Skin epidermis (tissue), 12 donors: ENCODE measurements around the gene CATSPER3.
A peak's percentile ranks its signal among the peaks of the same experiment; 100 is the strongest.

Experiments
- H3K27ac ChIP-seq, 21 experiments: fragments of 200-600 bp; sonication (generic) in 11 of 21; one replicate each; pipeline ENCODE4 v1.5.0; 2020; ENCODE audit warnings: mild to moderate bottlenecking in 3 of 21, inconsistent platforms in 2 of 21, moderate library complexity in 2 of 21
- H3K4me3 ChIP-seq, 7 experiments: fragments of 200-600 bp; sonication (generic) in 2 of 7; one replicate each; pipeline ENCODE4 v1.5.0; 2020; ENCODE audit warnings: inconsistent platforms in 2 of 7, mild to moderate bottlenecking in 2 of 7, moderate library complexity in 1 of 7

Gene CATSPER3

DNA sequence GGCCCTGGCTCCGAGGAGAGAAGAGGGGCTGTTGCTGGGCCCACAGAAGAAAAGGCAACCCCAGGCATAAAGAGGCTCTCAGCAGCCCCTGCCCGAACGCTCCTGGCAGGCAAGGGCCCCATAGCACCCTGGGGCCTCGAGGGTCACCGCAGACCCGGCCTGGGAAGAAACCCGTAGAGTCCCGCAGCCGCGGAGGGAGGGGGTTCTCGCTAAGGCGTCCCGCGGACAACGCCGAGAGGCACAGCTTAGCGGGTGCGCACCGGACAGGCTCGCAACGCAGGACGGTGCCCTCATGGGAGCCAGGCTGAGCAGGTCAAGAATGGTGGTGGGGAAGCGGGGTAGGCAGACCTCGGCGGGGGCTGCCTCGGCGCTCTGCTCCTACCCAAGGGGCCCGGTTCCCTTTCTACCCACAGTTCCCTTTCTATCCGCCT lies 59.6 kb downstream of the CATSPER3 start:
- no peak overlapping the region for H3K4me3 ChIP-seq
- H3K27ac ChIP-seq: no peak overlapping the region

DNA sequence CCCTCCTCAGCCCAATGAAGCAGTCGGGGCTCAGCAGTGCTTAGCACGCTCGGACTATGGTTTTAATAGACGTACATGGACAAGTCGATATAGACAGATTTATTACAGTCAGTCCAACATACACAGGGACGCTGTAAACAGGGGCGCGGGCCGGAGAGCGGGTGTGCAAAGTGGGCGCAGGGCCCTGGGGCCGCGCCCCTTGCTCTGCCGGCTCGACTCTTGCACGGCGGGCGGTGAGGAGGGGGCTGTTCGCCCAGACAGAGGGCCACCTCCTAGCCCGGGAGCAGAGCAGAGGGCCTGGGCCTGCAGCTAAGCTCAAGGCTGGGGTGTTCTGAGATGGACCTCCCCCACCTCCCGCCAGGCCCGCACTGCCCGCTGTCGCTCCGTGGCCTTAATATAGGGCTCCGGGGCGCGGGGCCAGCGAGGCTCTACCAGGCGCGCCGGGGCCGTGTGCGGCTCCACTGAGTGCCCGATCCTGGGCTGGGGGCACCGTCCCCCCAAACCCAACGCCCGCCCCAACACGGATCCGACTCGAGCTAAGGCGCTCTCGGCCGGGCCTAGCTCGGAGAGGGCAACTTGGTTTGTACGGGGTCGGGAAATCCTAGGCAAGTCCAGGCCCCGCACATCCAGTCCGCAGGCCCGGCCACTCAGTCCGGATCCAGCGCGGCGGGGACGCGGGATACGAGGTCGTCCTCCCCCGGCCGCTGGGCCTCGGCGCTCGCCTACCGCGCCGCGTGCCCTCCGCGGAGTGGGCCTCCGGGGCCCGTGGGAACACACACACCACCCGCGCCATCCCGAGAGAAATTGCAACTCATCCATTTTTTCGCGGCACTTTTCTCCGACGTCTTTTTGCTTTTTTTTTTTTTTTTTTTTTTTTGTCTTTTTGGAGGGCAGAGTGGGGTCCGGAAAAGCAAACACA lies 60.2 kb downstream of the CATSPER3 start:
- Histone ChIP-seq H3K27ac (no peak overlapping the region), H3K4me3 (no peak overlapping the region)

- Histone ChIP-seq H3K27ac (no peak overlapping the region), H3K4me3 (no peak overlapping the region)
Measured at GRCh38 chr5:135028791-135029476, 61.2 kb downstream of the CATSPER3 start.

GRCh38 chr5:135029477-135030122 lies 61.9 kb downstream of the CATSPER3 start:
- no peak overlapping the region for H3K4me3 ChIP-seq

DNA sequence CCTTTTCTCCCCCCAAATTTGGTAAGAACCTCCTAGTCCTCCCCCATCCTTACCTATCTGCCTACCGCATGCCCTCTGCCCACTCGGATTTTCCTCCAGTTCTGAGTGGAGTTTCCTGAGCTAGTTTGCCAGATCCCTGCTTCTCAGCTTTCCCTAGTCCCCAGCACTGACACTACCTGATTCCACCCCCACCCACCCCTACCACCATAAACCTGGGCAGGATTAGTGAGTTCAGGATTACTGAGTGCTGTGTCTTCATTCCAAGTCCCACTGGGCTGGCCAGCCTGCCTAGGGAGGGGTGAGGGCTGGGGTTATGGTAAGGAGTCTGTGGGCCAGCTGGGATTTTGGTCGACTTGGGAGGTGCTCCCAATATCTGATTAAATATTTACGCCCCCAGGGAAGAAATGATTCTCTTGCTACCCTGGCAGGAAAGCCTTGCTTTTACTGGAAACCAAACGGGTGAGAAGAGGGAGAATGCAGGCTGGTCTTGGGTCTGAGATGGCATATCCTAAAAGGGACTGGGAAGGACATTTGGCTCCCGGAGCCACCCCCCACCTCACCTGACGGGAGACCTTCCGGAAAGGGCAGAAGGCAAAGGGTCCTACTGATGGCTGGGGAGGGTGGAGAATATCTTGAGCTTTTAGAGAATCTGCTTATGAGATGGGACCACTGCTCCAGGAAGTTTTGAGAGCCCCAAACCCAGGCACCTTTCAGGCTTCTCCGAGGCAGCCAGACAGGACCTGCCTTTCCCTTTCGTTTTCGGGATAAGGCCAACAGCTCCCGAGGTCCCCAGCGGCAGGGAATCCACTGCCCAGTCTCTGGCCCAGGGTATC lies 62.6 kb downstream of the CATSPER3 start:
- Histone ChIP-seq H3K27ac (no peak overlapping the region), H3K4me3 (peak overlapping the region in 4 of 7 experiments; percentile 13 to 38 (median 16))

More at GRCh38 chr5:135029477-135030122, 61.9 kb downstream of the CATSPER3 start:
- H3K27ac ChIP-seq: no peak overlapping the region

GRCh38 chr5:135030956-135031812 lies 63.5 kb downstream of the CATSPER3 start:
- H3K4me3 ChIP-seq: peak overlapping the region in 5 of 7 experiments; percentile 5 to 38 (median 14)

GRCh38 chr5:135031813-135032694 lies 64.3 kb downstream of the CATSPER3 start:
- peak overlapping the region in 4 of 7 experiments; percentile 5 to 56 (median 44) for H3K4me3 ChIP-seq
- H3K27ac ChIP-seq: peak overlapping the region in 1 of 21 experiments; percentile 23

More at GRCh38 chr5:135030956-135031812, 63.5 kb downstream of the CATSPER3 start:
- no peak overlapping the region for H3K27ac ChIP-seq

- peak overlapping the region; percentile 33 to 56 (median 44) for H3K4me3 ChIP-seq
- peak overlapping the region in 7 of 21 experiments; percentile 5 to 83 (median 62) for H3K27ac ChIP-seq
Measured at GRCh38 chr5:135032695-135032998, 64.9 kb downstream of the CATSPER3 start.

DNA sequence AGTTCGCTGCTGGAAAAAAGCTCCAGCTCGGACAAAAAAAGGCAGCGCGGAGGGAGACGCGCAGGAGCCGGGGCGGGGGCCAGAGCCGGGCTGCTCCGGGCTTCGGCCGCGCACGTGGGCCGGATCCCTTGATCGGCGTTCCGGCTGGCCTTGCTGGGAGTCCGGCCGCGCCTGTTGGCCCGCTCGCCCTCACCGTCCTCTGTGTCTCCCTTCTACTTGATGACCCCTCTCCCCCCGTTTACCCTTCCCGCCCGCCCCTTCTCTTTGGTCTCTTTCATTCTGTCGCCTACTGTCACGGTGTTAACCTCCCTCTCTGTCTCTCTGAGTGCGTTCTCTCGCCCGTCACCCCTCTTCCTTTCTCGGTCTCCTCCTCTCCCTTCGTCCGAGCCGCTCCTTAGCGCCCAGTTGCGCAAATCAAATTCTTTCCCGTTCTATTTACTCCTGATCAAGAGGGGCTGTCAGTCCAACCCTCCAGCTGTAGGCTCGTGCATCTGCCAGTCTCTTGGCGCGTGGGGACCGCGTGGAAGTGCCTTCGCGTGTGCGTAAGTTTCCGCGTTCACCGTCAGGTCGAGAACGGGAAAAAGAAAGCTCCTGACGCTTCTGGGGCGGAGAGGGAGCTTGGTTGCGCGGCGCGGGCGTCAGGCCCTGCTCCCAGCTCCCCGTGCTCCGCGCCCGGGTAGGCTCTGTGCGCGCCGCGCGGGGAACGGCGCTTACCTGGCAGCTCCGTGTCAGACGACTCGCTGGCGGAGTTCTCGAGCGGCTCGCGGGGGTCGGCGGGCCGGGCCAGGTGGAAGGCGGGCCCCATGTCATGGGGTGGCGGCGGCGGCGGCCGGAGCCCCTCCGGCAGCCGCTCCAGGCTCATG lies 65.5 kb downstream of the CATSPER3 start:
- Histone ChIP-seq H3K27ac (peak overlapping the region in 18 of 21 experiments; percentile 5 to 83 (median 46)), H3K4me3 (peak overlapping the region; percentile 33 to 56 (median 44))

DNA sequence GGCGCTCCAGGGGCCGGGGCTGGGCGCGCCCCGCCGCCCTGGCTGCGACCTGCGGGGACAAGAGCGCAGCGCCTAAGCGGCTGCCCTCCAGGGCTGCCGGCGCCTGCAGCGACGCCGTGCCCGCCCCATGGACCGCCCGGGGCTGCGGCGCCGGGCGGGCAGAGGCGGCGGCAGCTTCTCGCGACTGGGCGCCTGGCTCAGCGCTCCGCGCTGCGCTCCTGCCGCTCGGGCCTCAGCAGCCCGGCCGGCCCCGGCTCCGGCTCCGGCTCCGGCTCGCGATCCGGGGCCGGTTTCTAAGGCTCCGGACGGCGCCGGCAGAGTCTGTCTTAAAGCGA lies 66.2 kb downstream of the CATSPER3 start, which contains the start of gene PITX1:
Gene PITX1, minus strand, starts transcription at position 328 of the 335 bp plus-strand sequence. CDS start 347 bp downstream, outside the sequence.
- H3K27ac ChIP-seq: peak within 1 kb of the TSS in 18 of 21 experiments; percentile 5 to 83 (median 46)
- peak within 1 kb of the TSS; percentile 33 to 56 (median 44) for H3K4me3 ChIP-seq

DNA sequence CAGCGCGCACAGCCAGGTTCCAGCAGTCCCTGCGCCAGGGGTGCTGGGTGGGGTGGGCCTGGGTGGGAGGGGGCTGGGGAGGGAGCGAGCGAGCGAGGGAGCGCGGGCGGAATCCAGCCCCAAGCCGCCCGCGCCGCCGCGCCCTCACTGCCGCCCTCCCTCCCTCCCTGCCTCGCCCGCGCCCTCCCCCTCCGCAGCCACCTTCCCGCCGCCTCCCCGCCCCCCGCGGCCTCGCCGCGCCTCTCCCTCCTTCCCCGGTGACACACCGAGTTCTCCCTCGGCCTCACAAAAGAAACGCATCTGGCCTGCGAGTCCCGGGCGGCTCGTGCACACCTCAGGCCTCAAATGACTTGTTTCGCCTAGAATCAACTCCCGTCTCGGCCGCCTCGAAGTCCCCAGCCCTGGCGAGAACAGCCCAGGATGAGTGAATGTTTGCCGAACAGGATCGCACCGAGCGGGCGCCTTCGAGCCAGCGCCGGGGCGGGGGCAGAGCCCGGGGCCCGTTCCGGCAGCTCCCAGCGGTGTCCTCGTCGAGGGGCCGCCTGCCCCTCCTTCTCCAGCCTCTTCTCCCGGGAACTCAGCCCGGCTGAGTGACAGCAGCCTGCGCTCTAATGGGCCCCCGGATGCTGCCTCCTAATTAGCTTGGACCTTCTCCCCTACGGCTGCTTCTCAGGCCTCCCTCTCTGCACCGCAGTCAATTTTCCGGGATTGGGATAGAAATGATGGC lies 66.7 kb downstream of the CATSPER3 start:
- peak overlapping the region in 10 of 21 experiments; percentile 21 to 78 (median 56) for H3K27ac ChIP-seq
- H3K4me3 ChIP-seq: peak overlapping the region; percentile 33 to 56 (median 44)

- H3K27ac ChIP-seq: peak overlapping the region in 3 of 21 experiments; percentile 42 to 78 (median 59)
- peak overlapping the region in 1 of 7 experiments; percentile 56 for H3K4me3 ChIP-seq
Measured at GRCh38 chr5:135034963-135035677, 67.4 kb downstream of the CATSPER3 start.

GRCh38 chr5:135035678-135036030 lies 67.9 kb downstream of the CATSPER3 start:
- no peak overlapping the region for H3K4me3 ChIP-seq
- H3K27ac ChIP-seq: no peak overlapping the region

DNA sequence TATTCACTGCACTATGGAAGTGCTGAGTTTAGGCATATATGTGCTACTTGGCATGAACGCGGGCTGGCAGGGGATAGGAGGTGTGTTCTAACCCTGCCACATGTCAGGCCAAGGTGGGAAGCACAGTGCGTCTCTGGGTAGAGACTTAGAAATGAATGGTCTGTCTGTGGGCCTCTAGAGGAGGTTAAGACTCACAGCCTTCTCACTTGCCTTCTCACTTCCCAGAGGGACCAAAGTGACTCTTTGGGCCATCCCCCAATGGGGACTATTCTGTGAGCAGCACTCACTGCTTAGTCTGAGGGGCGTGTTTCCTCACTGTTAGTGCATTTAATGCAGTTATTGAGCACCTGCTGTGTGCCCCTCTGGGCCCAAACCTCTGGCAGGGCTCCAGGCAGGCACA lies 68.7 kb downstream of the CATSPER3 start:
- H3K4me3 ChIP-seq: no peak overlapping the region

More for the DNA sequence above, 68.7 kb downstream of the CATSPER3 start:
- H3K27ac ChIP-seq: no peak overlapping the region
